ENCODE measurements around the gene TMEM144.

DNA sequence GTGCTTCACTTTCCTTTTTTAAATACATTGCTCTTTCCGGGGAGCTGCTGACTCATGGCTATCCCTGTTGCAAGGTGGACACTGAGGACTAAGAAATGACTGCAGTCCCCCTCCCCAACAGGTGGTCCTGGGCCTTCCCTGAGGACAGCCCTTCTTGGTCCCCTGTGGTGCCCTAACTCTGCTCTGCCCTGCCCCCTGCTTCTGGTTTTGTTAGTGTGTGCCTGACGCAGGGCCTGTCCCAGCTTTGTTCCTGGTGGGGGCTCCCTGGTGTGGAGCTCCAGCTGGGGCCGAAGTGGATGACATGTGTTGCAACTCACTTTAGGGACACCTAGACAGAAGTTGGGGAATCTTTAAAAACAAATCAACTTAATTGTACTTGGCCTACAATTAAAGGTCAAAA is 81.9 kb downstream of the TMEM144 start:
- TF ChIP-seq CTCF (IDR thresholded peaks at IDR 0.05) (no peak), POLR2A (IDR thresholded peaks at IDR 0.05) (no peak)

All from heart left ventricle (tissue), 13 donors.